ENCODE results near the gene SPATA24.

SPATA24 gene

DNA sequence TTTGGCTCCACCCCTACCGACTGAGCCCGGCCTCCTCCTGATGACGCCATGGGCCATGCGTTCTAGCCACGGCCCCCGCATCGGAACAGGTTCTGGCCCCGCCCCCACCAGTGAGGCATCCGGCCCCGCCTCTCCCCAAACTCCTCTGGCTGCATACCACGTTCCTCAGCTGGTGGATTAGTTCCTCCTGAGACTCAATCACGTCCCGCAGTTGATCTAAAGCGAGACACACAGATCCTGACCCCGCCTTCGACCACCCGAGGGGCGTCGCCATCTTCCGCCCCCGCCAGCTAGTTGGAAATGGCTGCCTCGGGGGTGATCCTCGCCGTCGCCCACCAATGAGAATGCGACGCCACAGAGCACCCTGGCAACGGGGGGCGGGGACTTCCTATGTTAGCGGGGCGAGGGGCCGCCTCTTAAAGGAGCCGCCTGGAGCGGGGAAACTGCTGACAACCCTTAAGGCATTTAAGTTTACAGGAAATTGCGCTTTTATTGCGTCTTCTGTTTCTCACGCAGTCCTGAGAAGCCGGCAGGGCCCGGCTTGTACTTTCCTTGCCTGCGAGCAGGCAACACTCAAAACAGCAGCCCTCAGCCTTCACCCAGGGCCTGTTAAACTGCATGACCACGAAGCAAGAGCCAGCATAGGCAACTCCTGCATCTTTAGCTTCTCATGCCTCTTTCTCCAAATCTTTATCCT is at the start of gene SPATA24:
Gene SPATA24 (minus strand): TSS at position 303 of the 697 bp plus-strand sequence. CDS start 29 bp downstream, at position 274.
- ATAC-seq = peak; percentile 95
- TF ChIP-seq ZFP30 (CRISPR knock-in tag; IDR thresholded peaks at IDR 0.05) (no peak), SNAI2 (CRISPR knock-in tag; IDR thresholded peaks at IDR 0.05) (no peak), ZNF565 (CRISPR knock-in tag; conservative IDR thresholded peaks at IDR 0.05; ENCODE audit: low read depth) (no peak)
- TF ChIP-seq, protein P1, sequence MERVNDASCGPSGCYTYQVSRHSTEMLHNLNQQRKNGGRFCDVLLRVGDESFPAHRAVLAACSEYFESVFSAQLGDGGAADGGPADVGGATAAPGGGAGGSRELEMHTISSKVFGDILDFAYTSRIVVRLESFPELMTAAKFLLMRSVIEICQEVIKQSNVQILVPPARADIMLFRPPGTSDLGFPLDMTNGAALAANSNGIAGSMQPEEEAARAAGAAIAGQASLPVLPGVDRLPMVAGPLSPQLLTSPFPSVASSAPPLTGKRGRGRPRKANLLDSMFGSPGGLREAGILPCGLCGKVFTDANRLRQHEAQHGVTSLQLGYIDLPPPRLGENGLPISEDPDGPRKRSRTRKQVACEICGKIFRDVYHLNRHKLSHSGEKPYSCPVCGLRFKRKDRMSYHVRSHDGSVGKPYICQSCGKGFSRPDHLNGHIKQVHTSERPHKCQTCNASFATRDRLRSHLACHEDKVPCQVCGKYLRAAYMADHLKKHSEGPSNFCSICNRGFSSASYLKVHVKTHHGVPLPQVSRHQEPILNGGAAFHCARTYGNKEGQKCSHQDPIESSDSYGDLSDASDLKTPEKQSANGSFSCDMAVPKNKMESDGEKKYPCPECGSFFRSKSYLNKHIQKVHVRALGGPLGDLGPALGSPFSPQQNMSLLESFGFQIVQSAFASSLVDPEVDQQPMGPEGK (CRISPR knock-in tag; IDR thresholded peaks at IDR 0.05; ENCODE audit: borderline replicate concordance) = peak; percentile 20; the same call in 1 of the 2 replicates
- TF ChIP-seq, protein P2, sequence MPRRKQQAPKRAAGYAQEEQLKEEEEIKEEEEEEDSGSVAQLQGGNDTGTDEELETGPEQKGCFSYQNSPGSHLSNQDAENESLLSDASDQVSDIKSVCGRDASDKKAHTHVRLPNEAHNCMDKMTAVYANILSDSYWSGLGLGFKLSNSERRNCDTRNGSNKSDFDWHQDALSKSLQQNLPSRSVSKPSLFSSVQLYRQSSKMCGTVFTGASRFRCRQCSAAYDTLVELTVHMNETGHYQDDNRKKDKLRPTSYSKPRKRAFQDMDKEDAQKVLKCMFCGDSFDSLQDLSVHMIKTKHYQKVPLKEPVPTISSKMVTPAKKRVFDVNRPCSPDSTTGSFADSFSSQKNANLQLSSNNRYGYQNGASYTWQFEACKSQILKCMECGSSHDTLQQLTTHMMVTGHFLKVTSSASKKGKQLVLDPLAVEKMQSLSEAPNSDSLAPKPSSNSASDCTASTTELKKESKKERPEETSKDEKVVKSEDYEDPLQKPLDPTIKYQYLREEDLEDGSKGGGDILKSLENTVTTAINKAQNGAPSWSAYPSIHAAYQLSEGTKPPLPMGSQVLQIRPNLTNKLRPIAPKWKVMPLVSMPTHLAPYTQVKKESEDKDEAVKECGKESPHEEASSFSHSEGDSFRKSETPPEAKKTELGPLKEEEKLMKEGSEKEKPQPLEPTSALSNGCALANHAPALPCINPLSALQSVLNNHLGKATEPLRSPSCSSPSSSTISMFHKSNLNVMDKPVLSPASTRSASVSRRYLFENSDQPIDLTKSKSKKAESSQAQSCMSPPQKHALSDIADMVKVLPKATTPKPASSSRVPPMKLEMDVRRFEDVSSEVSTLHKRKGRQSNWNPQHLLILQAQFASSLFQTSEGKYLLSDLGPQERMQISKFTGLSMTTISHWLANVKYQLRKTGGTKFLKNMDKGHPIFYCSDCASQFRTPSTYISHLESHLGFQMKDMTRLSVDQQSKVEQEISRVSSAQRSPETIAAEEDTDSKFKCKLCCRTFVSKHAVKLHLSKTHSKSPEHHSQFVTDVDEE (CRISPR knock-in tag; IDR thresholded peaks at IDR 0.05) = no peak

DNA sequence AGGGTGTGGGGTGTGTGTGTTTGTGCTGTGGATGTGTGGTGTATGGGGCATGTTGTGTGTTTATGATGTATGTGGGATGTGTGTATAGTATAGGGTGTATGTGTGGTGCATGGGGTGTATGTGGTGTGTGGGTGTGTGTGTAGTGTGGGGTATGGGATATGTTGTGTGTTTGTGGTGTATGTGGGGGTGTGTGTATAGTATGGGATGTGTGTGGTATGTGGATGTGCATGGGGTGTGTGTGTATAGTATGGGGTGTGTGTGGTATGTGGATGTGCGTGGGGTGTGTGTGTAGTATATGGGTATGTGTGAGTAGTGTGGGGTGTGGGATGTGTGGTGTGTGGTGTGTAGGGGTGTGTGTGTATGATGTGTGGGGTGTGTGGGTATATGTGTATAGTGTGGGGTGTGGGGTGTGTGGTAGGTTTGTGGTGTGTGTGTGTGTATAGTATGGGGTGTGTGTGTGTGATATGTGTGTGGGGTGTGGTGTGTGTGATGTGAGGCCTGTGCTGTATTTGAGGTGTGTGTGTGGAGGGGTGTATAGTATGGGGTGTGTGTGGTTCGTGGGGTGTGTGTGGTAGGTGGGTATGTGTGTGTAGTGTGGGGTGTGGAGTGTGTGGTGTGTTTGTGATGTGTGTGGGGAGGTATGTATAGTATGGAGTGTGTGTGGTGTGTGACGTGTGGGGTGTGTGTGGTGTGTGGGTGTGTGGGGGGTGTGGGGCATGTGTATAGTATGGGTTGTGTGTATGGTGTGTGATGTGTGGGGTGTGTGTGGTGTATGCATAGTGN is 48.2 kb upstream of the SPATA24 start:
- ATAC-seq = no peak
- TF ChIP-seq ESRRG (CRISPR knock-in tag; IDR thresholded peaks at IDR 0.05) (no peak), ZNF565 (CRISPR knock-in tag; conservative IDR thresholded peaks at IDR 0.05; ENCODE audit: low read depth) (no peak), ZFP30 (CRISPR knock-in tag; IDR thresholded peaks at IDR 0.05) (no peak), OSR1 (CRISPR knock-in tag; IDR thresholded peaks at IDR 0.05) (no peak), ISL1 (CRISPR knock-in tag; IDR thresholded peaks at IDR 0.05) (no peak)

GRCh38 chr5:139451176-139451575 is 47.3 kb upstream of the SPATA24 start:
- no peak for ATAC-seq
- TF ChIP-seq ZFP30 (CRISPR knock-in tag; IDR thresholded peaks at IDR 0.05) = no peak

DNA sequence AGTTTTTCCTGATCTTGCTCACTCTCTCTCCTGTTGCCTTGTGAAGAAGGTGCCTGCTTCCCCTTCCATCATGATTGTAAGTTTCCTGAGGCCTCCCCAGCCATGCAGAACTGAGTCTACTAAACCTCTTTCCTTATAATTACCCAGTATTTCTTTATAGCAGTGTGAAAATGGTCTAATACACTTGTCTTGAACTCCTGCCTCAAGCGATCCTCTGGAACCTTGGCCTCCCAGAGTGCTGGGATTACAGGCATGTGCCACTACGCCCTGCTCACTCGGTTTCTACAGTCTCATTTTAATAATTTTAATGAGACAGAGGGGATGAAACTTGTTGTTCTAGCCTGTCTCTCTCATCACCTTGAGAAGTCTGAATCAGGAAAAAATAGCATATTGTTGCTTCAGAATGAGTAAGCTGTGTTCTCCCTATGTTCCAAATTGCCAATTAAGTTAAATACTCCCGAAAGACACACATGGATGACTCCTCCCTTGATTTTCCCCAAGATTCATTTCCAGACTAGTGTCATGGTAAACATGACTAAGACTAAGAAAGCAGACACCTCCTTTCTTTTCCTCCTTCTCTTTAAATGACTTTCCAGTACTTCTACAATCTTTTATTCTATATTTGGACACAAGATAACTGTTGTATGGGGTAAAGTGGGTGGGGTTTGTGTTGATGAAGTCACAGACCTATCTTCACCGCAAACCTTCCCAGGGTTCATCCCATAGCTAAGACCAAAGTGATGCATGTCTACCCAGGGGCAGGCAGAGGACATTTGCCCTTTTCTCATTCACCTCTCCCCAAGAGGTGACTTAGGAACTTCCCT is 43.3 kb upstream of the SPATA24 start:
- no peak for ATAC-seq
- TF ChIP-seq ZFP30 (CRISPR knock-in tag; IDR thresholded peaks at IDR 0.05) = no peak
- no peak for TF ChIP-seq ZFP3 (CRISPR knock-in tag; IDR thresholded peaks at IDR 0.05)
- TF ChIP-seq POU6F1 (CRISPR knock-in tag; IDR thresholded peaks at IDR 0.05; ENCODE audit: borderline replicate concordance, low read depth) = no peak
- TF ChIP-seq GLIS3 (CRISPR knock-in tag; IDR thresholded peaks at IDR 0.05) = no peak
- TF ChIP-seq ZNF8 (CRISPR knock-in tag; IDR thresholded peaks at IDR 0.05) = no peak
- no peak for TF ChIP-seq TCF4 (CRISPR knock-in tag; IDR thresholded peaks at IDR 0.05; ENCODE audit: borderline replicate concordance)
- TF ChIP-seq, protein P1 (CRISPR knock-in tag; IDR thresholded peaks at IDR 0.05; ENCODE audit: borderline replicate concordance) = no peak
- no peak for TF ChIP-seq SNAI2 (CRISPR knock-in tag; IDR thresholded peaks at IDR 0.05)
- TF ChIP-seq ARNTL (CRISPR knock-in tag; IDR thresholded peaks at IDR 0.05; ENCODE audit: borderline replicate concordance, low read depth) = no peak
- TF ChIP-seq, protein P3, sequence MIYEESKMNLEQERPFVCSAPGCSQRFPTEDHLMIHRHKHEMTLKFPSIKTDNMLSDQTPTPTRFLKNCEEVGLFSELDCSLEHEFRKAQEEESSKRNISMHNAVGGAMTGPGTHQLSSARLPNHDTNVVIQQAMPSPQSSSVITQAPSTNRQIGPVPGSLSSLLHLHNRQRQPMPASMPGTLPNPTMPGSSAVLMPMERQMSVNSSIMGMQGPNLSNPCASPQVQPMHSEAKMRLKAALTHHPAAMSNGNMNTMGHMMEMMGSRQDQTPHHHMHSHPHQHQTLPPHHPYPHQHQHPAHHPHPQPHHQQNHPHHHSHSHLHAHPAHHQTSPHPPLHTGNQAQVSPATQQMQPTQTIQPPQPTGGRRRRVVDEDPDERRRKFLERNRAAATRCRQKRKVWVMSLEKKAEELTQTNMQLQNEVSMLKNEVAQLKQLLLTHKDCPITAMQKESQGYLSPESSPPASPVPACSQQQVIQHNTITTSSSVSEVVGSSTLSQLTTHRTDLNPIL (CRISPR knock-in tag; IDR thresholded peaks at IDR 0.05; ENCODE audit: low read depth) = no peak
- TF ChIP-seq ISL1 (CRISPR knock-in tag; IDR thresholded peaks at IDR 0.05) = no peak
- TF ChIP-seq PPARA (CRISPR knock-in tag; IDR thresholded peaks at IDR 0.05; ENCODE audit: borderline replicate concordance) = no peak

Data from SK-N-SH treated with all-trans-retinoic acid at 6 μM for 48 hours (cell line).